ENCODE results near the gene PDGFB. TPM values are rescaled to one million over a fixed set of nuclear protein-coding genes. Genes with fewer than 3 reads are reported as not detected.

PDGFB gene
- total and polyA plus RNA-seq, 2 donors (not counting 1 experiment from before 2014, with no cell fraction given), result 0.04 TPM; not detected in 1

- Mint-ChIP-seq H3K9me3 (ENCODE audit: insufficient read depth) (peaks cover 3% of the 10 kb centered on the region), H3K27me3 (peaks cover 26% of the 10 kb centered on the region), H3K27ac (no peak overlapping the region), H3K4me3 (no peak overlapping the region), H3K4me1 (peaks cover 11% of the 10 kb centered on the region)
- Histone ChIP-seq H3K79me2 (ENCODE audit: control insufficient read depth, insufficient read depth, low read length) (no peaks in the 10 kb centered on the region), H3K9me3 (ENCODE audit: control extremely low read depth in 1 of 3, control insufficient read depth in 2 of 3, insufficient read depth in 1 of 3, low read length in 2 of 3) (peaks cover 0 to 21% (median 6%) of the 10 kb centered on the region in 3 donors), H3K4me3 (ENCODE audit: control extremely low read depth in 1 of 5, extremely low read depth in 1 of 5, insufficient read depth in 1 of 5, low read depth in 2 of 5, low read length in 4 of 5) (no peak overlapping the region), H3K27ac (ENCODE audit: low read length in 2 of 2) (no peak overlapping the region), H3K36me3 (replicated peaks in 1 of 2; ENCODE audit: control extremely low read depth in 1 of 2, control insufficient read depth in 1 of 2, extremely low read depth in 1 of 2, insufficient read depth in 2 of 2, low read length in 1 of 2) (no peaks in the 10 kb centered on the region), H2AFZ (ENCODE audit: insufficient read depth, low read depth, low read length, poor library complexity, severe bottlenecking) (no peak overlapping the region), H4K20me1 (ENCODE audit: control insufficient read depth, insufficient read depth, low read length, poor library complexity, severe bottlenecking) (no peaks in the 10 kb centered on the region), H3K9ac (ENCODE audit: low read length) (no peak overlapping the region), H3K27me3 (replicated peaks in 1 of 4; ENCODE audit: control extremely low read depth in 1 of 4, control insufficient read depth in 3 of 4, insufficient read depth in 4 of 4, low read length in 3 of 4) (peaks cover 0 to 39% (median 16%) of the 10 kb centered on the region in 4 experiments), H3K4me2 (replicated peaks; ENCODE audit: low read depth, low read length, poor library complexity, severe bottlenecking) (no peak overlapping the region), H3K4me1 (ENCODE audit: control insufficient read depth in 2 of 2, insufficient read depth in 2 of 2, low read length in 2 of 2) (peaks cover 10 to 14% of the 10 kb centered on the region in 2 donors)
- TF ChIP-seq EZH2 (IDR thresholded peaks at IDR 0.05; ENCODE audit: borderline replicate concordance, insufficient read depth, low read depth, low read length, poor library complexity, severe bottlenecking) (no peak), CTCF (IDR thresholded peaks at IDR 0.05) (no peak)
- intact Hi-C loops (cut with micrococcal nuclease), result no loop called here
- ChIA-PET POLR2A (no interaction called here), CTCF (no interaction called here)
- WGBS (ENCODE audit: insufficient coverage), result 87% methylated on average over 2 of the region's 2 CpGs
- ATAC-seq (ENCODE audit: low read depth), result no peak
- no peak for DNase-seq
Measured at GRCh38 chr22:39256979-39257378, 12.2 kb upstream of the PDGFB start.

GRCh38 chr22:39256186-39256552 lies 11.4 kb upstream of the PDGFB start:
- H3K9me3 ChIP-seq (ENCODE audit: control extremely low read depth in 1 of 3, control insufficient read depth in 2 of 3, insufficient read depth in 1 of 3, low read length in 2 of 3), result peaks cover 0 to 13% (median 1%) of the 10 kb centered on the region in 3 donors
- no peak overlapping the region for H3K27ac ChIP-seq (ENCODE audit: low read length in 2 of 2)
- DNase-seq, result no peak
- no peak overlapping the region for H3K27ac Mint-ChIP-seq
- no peaks in the 10 kb centered on the region for H4K20me1 ChIP-seq (ENCODE audit: control insufficient read depth, insufficient read depth, low read length, poor library complexity, severe bottlenecking)
- no peaks in the 10 kb centered on the region for H3K36me3 ChIP-seq (replicated peaks in 1 of 2; ENCODE audit: control extremely low read depth in 1 of 2, control insufficient read depth in 1 of 2, extremely low read depth in 1 of 2, insufficient read depth in 2 of 2, low read length in 1 of 2)
- peaks cover 11% of the 10 kb centered on the region for H3K4me1 Mint-ChIP-seq
- WGBS (ENCODE audit: insufficient coverage), result 96% methylated on average over 7 of the region's 11 CpGs
- no peak overlapping the region for H3K4me2 ChIP-seq (replicated peaks; ENCODE audit: low read depth, low read length, poor library complexity, severe bottlenecking)
- no peak overlapping the region for H2AFZ ChIP-seq (ENCODE audit: insufficient read depth, low read depth, low read length, poor library complexity, severe bottlenecking)
- TF ChIP-seq CTCF (IDR thresholded peaks at IDR 0.05) (no peak), EZH2 (IDR thresholded peaks at IDR 0.05; ENCODE audit: borderline replicate concordance, insufficient read depth, low read depth, low read length, poor library complexity, severe bottlenecking) (no peak)
- H3K9ac ChIP-seq (ENCODE audit: low read length), result no peak overlapping the region
- intact Hi-C loops (cut with micrococcal nuclease), result no loop called here
- H3K27me3 ChIP-seq (replicated peaks in 1 of 4; ENCODE audit: control extremely low read depth in 1 of 4, control insufficient read depth in 3 of 4, insufficient read depth in 4 of 4, low read length in 3 of 4), result peaks cover 0 to 47% (median 20%) of the 10 kb centered on the region in 4 experiments
- no peak overlapping the region for H3K4me3 ChIP-seq (ENCODE audit: control extremely low read depth in 1 of 5, extremely low read depth in 1 of 5, insufficient read depth in 1 of 5, low read depth in 2 of 5, low read length in 4 of 5)
- ATAC-seq (ENCODE audit: low read depth), result no peak
- H3K4me1 ChIP-seq (ENCODE audit: control insufficient read depth in 2 of 2, insufficient read depth in 2 of 2, low read length in 2 of 2), result peaks cover 10 to 14% of the 10 kb centered on the region in 2 donors
- H3K79me2 ChIP-seq (ENCODE audit: control insufficient read depth, insufficient read depth, low read length), result no peaks in the 10 kb centered on the region
- no peak overlapping the region for H3K4me3 Mint-ChIP-seq
- ChIA-PET POLR2A (no interaction called here), CTCF (no interaction called here)
- peaks cover 34% of the 10 kb centered on the region for H3K27me3 Mint-ChIP-seq
- peaks cover 3% of the 10 kb centered on the region for H3K9me3 Mint-ChIP-seq (ENCODE audit: insufficient read depth)

Measured in B cell (primary cell).